SK-N-SH (cell line): Measurements from ENCODE around the gene SAXO1. TPM values are rescaled to one million over a fixed set of nuclear protein-coding genes. Genes with fewer than 3 reads are reported as not detected.
A peak's percentile ranks its signal among the peaks of the same experiment; 100 is the strongest.

Experiments used
- CTCF ChIA-PET: fragments of 300-600, 350-600 bp; formaldehyde crosslinking; extraction: SDS; loops from one replicate; lab custom pipeline; 2021; lab: Yijun Ruan, JAX
- POLR2A ChIA-PET: fragments of 350-600 bp; sonication (Branson Sonifier 250); formaldehyde crosslinking; extraction: SDS; loops from one replicate; lab custom pipeline; 2020; ENCODE audit warnings: antibody characterized with exemption, inconsistent platforms; lab: Yijun Ruan, JAX
- DNase-seq: peaks from one replicate; pipeline ENCODE4 v3.0.0; 2012
- H2AFZ ChIP-seq: fragments of 200-600 bp; sonication (generic); 2 replicates; pipeline ENCODE4 v1.8.1; 2016; ENCODE audit warnings: antibody characterized with exemption, mild to moderate bottlenecking, low read depth
- H3F3A ChIP-seq: fragments of 200-600 bp; sonication (generic); replicated peaks from 2 replicates; pipeline ENCODE3; 2016; ENCODE audit warnings: antibody characterized with exemption, mild to moderate bottlenecking; ENCODE audit not compliant: insufficient read depth
- H3K27ac ChIP-seq, 2 experiments: fragments of 200-500 bp in 1 of 2; fragments of 200-600 bp in 1 of 2; sonication (Bioruptor generic) in 1 of 2; sonication (generic), shearing (Covaris generic) in 1 of 2; 2 replicates each; pipeline versions ENCODE4 v1.5.1 to v1.6.1; 2014 to 2016; ENCODE audit warnings: low read depth in 2 of 2, inconsistent platforms in 1 of 2, low read length in 1 of 2, mild to moderate bottlenecking in 1 of 2, mixed read lengths in 1 of 2
- H3K27me3 ChIP-seq: fragments of 200-600 bp; sonication (generic), shearing (Covaris generic); 2 replicates; pipeline ENCODE4 v1.6.1; 2016; ENCODE audit warnings: mixed run types; ENCODE audit not compliant: insufficient read depth
- H3K36me3 ChIP-seq, 2 experiments: fragments of 200-500 bp in 1 of 2; fragments of 200-600 bp in 1 of 2; sonication (Bioruptor generic) in 1 of 2; sonication (generic) in 1 of 2; replicated peaks in 1 of 2; 2 replicates each; pipeline versions ENCODE3 to v1.5.1; 2014 to 2016; ENCODE audit warnings: low read length in 1 of 2, mild to moderate bottlenecking in 1 of 2; ENCODE audit not compliant: insufficient read depth in 2 of 2, control insufficient read depth in 1 of 2
- H3K4me1 ChIP-seq, 2 experiments: fragments of 200-500 bp in 1 of 2; fragments of 200-600 bp in 1 of 2; sonication (Bioruptor generic) in 1 of 2; sonication (generic), shearing (Covaris generic) in 1 of 2; 2 replicates each; pipeline versions ENCODE4 v1.5.1 to v1.6.1; 2014 to 2016; ENCODE audit warnings: low read depth in 1 of 2, low read length in 1 of 2, mixed run types in 1 of 2; ENCODE audit not compliant: insufficient read depth in 2 of 2, control insufficient read depth in 1 of 2
- H3K4me2 ChIP-seq: fragments of 200-600 bp; sonication (generic), shearing (Covaris generic); 2 replicates; pipeline ENCODE4 v1.6.1; 2017; ENCODE audit warnings: mixed run types
- H3K4me3 ChIP-seq, 2 experiments: fragments of 200-500 bp in 1 of 2; fragments of 200-600 bp in 1 of 2; sonication (Bioruptor generic) in 1 of 2; sonication (generic), shearing (Covaris generic) in 1 of 2; 2 replicates each; pipeline versions ENCODE4 v1.5.1 to v1.8.1; 2014 to 2016; ENCODE audit warnings: low read depth in 2 of 2, inconsistent platforms in 1 of 2, low read length in 1 of 2, mild to moderate bottlenecking in 1 of 2, mixed read lengths in 1 of 2, moderate library complexity in 1 of 2
- H3K79me2 ChIP-seq: fragments of 200-600 bp; sonication (generic); 2 replicates; pipeline ENCODE4 v1.8.1; 2017; ENCODE audit warnings: mild to moderate bottlenecking; ENCODE audit not compliant: insufficient read depth
- H3K9ac ChIP-seq: fragments of 200-600 bp; sonication (generic); 2 replicates; pipeline ENCODE4 v1.6.1; 2017; ENCODE audit warnings: mixed run types
- H3K9me2 ChIP-seq: fragments of 200-600 bp; sonication (generic); 2 replicates; pipeline ENCODE4 v1.6.1; 2017; ENCODE audit warnings: mixed run types
- H3K9me3 ChIP-seq: fragments of 200-600 bp; sonication (generic); 2 replicates; pipeline ENCODE4 v1.6.1; 2017; ENCODE audit warnings: mixed run types, mild to moderate bottlenecking, moderate library complexity
- H4K20me1 ChIP-seq: fragments of 200-600 bp; sonication (generic); 2 replicates; pipeline ENCODE4 v1.6.1; 2017; ENCODE audit warnings: mild to moderate bottlenecking, mixed run types; ENCODE audit not compliant: insufficient read depth
- ELF1 ChIP-seq: IDR thresholded peaks from 2 replicates; pipeline ENCODE4 v1.4.0; 2012
- EP300 ChIP-seq, 2 experiments: IDR thresholded peaks; 2 replicates each; pipeline versions ENCODE4 v1.4.0 to v1.6.1; 2012; ENCODE audit warnings: borderline replicate concordance in 1 of 2, low read depth in 1 of 2, low read length in 1 of 2
- EZH2phosphoT487 ChIP-seq: fragments of 200-600 bp; sonication (generic); IDR thresholded peaks from 2 replicates; pipeline ENCODE4 v1.6.1; 2017; ENCODE audit warnings: low read depth, mixed run types, mild to moderate bottlenecking, antibody characterized with exemption, moderate library complexity, borderline replicate concordance
- FOSL2 ChIP-seq: IDR thresholded peaks from 2 replicates; pipeline ENCODE4 v1.4.0; 2012; ENCODE audit warnings: low read depth, mild to moderate bottlenecking, moderate library complexity, borderline replicate concordance
- FOXM1 ChIP-seq: IDR thresholded peaks from 2 replicates; pipeline ENCODE4 v1.4.0; 2012; ENCODE audit warnings: low read depth, mild to moderate bottlenecking
- GATA2 ChIP-seq: sonication (generic); formaldehyde crosslinking; IDR thresholded peaks from 2 replicates; pipeline ENCODE4 v1.5.0; 2020; ENCODE audit warnings: mild to moderate bottlenecking, missing genetic modification reagents
- JUND ChIP-seq: IDR thresholded peaks from 2 replicates; pipeline ENCODE4 v1.4.0; 2012
- MAX ChIP-seq: IDR thresholded peaks from 2 replicates; pipeline ENCODE4 v1.4.0; 2012; ENCODE audit warnings: low read depth
- NFIC ChIP-seq: IDR thresholded peaks from 2 replicates; pipeline ENCODE4 v1.4.0; 2012; ENCODE audit warnings: borderline replicate concordance
- POLR2AphosphoS5 ChIP-seq: IDR thresholded peaks from 2 replicates; pipeline ENCODE4 v1.6.1; 2012; ENCODE audit warnings: low read depth, low read length
- RCOR1 ChIP-seq: fragments of 150-350 bp; IDR thresholded peaks from 2 replicates; pipeline ENCODE4 v1.6.1; 2017; ENCODE audit warnings: antibody characterized with exemption, low read length
- RFX5 ChIP-seq: IDR thresholded peaks from 2 replicates; pipeline ENCODE4 v1.6.1; 2012; ENCODE audit warnings: mild to moderate bottlenecking, improper control_type of control experiment, low read length
- SMC3 ChIP-seq: IDR thresholded peaks from 2 replicates; pipeline ENCODE4 v1.6.1; 2012; ENCODE audit warnings: low read depth, low read length, improper control_type of control experiment
- TCF12 ChIP-seq: IDR thresholded peaks from 2 replicates; pipeline ENCODE4 v1.4.0; 2012
- TEAD4 ChIP-seq: IDR thresholded peaks from 2 replicates; pipeline ENCODE4 v1.4.0; 2012; ENCODE audit warnings: mild to moderate bottlenecking, borderline replicate concordance; ENCODE audit not compliant: insufficient read depth
- YY1 ChIP-seq: IDR thresholded peaks from 2 replicates; pipeline ENCODE4 v1.4.0; 2012; ENCODE audit warnings: low read depth, mild to moderate bottlenecking
- WGBS: methylation state at CpG from one replicate; pipeline ENCODE4 v1.1.6; 2017; ENCODE audit warnings: low lambda C conversion rate; 5-methylcytosine and 5-hydroxymethylcytosine counted together
- polyA plus RNA-seq, 3 experiments: library from polyadenylated mRNA; depleted of rRNA; stranded (reverse); fragments of >200 nt; gene quantifications; 2 replicates each; pipeline ENCODE4 v1.2.3, GENCODE V29; 2012
- TF ChIP-seq, protein P1 (sequence below): IDR thresholded peaks from 2 replicates; pipeline ENCODE4 v1.4.0; 2012; ENCODE audit warnings: low read depth, borderline replicate concordance
- TF ChIP-seq, protein P2 (sequence below): IDR thresholded peaks from 2 replicates; pipeline ENCODE4 v1.4.0; 2012; ENCODE audit warnings: low read depth, borderline replicate concordance

SAXO1 gene
- polyA plus RNA-seq, 1 of the 3 experiments (the other 2 are of a cell fraction) = 0.03 TPM

DNA sequence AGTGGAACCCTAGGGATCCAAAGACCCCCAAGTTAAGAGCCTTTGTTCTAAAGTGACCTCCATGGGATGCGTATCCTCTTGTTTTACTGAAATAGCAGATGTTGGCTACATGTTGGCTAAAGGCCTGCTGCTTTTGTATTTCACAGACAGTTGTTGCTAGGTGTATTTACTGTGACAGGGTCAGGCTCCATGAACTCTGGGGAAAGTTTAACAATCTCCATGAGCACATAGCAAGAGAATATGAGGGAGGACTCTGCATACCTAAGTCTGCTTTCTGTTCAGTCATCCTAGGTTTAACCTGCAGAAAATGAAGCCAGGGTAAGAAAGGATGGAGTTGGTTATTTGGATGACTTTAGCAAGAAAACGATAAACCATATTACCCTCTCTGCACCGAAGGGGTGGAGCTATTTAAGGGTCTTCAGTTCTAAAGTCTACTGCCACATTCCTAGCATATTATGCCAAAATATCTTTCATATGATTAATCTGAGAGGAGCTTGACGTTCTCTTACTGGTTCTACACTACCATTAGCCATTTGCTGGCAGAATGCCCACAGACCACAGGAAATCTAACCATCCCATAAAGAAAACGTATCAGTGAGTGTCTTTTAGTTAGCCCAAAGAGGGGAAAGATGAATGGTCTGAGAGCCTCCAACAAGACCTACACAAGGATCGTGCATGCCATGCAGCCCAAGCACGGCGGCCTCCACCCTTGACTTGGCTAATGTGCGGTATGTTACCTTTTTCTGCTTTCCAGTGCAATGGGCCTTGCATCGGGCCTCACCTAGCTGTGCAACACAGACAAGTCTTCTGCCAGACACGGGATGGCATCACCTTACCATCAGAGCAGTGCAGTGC is 127.8 kb downstream of the SAXO1 start:
- TF ChIP-seq FOXM1 (no peak), SMC3 (no peak), YY1 (no peak), JUND (peak; percentile 59), RCOR1 (no peak), FOSL2 (peak; percentile 47; the same call in 1 of the 2 replicates), EP300 (IDR thresholded peaks at IDR 0.05; ENCODE audit: borderline replicate concordance in 1 of 2, low read depth in 1 of 2, low read length in 1 of 2) (no peak), ELF1 (no peak), POLR2AphosphoS5 (no peak), TCF12 (0 out of 2 replicates have a peak, but pooled peaks have one; percentile 10), EZH2phosphoT487 (no peak), TEAD4 (0 out of 2 replicates have a peak, but pooled peaks have one; percentile 58), RFX5 (no peak), NFIC (peak; percentile 80), MAX (no peak), GATA2 (CRISPR knock-in tag) (no peak)
- TF ChIP-seq, protein P1, sequence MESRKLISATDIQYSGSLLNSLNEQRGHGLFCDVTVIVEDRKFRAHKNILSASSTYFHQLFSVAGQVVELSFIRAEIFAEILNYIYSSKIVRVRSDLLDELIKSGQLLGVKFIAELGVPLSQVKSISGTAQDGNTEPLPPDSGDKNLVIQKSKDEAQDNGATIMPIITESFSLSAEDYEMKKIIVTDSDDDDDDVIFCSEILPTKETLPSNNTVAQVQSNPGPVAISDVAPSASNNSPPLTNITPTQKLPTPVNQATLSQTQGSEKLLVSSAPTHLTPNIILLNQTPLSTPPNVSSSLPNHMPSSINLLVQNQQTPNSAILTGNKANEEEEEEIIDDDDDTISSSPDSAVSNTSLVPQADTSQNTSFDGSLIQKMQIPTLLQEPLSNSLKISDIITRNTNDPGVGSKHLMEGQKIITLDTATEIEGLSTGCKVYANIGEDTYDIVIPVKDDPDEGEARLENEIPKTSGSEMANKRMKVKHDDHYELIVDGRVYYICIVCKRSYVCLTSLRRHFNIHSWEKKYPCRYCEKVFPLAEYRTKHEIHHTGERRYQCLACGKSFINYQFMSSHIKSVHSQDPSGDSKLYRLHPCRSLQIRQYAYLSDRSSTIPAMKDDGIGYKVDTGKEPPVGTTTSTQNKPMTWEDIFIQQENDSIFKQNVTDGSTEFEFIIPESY = no peak
- TF ChIP-seq, protein P2, sequence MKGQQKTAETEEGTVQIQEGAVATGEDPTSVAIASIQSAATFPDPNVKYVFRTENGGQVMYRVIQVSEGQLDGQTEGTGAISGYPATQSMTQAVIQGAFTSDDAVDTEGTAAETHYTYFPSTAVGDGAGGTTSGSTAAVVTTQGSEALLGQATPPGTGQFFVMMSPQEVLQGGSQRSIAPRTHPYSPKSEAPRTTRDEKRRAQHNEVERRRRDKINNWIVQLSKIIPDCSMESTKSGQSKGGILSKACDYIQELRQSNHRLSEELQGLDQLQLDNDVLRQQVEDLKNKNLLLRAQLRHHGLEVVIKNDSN = no peak
- no peak overlapping the region for H3K4me3 ChIP-seq
- peak overlapping the region; percentile 12; the same call in 1 of the 2 replicates for H3K4me2 ChIP-seq
- WGBS = 70% methylated on average over 11 of the region's 11 CpGs
- no peaks in the 10 kb centered on the region for H4K20me1 ChIP-seq
- peak overlapping the region in 1 of 2 experiments; percentile 34; a peak in 2 of 4 replicates for H3K27ac ChIP-seq
- H3K9me3 ChIP-seq = no peaks in the 10 kb centered on the region
- H3K4me1 ChIP-seq = peaks cover 0 to 14% of the 10 kb centered on the region in 2 experiments; a peak in 1 of 4 replicates
- CTCF ChIA-PET = interaction anchor here (1.1 kb wide), 1 partner anchor 9 kb away, joined by 4 read pairs; no protein-coding TSS in a partner anchor
- no peaks in the 10 kb centered on the region for H3K27me3 ChIP-seq
- peaks cover 24% of the 10 kb centered on the region for H3F3A ChIP-seq
- no peaks in the 10 kb centered on the region for H3K9me2 ChIP-seq
- H2AFZ ChIP-seq = no peak overlapping the region
- POLR2A ChIA-PET = no interaction called here
- no peak overlapping the region for H3K9ac ChIP-seq
- H3K79me2 ChIP-seq = no peaks in the 10 kb centered on the region
- H3K36me3 ChIP-seq = peaks cover 3 to 28% of the 10 kb centered on the region in 2 experiments
- DNase-seq = no peak
